Measurements from ENCODE around the gene CCR1.
A peak's percentile ranks its signal among the peaks of the same experiment; 100 is the strongest.

Gene CCR1

DNA sequence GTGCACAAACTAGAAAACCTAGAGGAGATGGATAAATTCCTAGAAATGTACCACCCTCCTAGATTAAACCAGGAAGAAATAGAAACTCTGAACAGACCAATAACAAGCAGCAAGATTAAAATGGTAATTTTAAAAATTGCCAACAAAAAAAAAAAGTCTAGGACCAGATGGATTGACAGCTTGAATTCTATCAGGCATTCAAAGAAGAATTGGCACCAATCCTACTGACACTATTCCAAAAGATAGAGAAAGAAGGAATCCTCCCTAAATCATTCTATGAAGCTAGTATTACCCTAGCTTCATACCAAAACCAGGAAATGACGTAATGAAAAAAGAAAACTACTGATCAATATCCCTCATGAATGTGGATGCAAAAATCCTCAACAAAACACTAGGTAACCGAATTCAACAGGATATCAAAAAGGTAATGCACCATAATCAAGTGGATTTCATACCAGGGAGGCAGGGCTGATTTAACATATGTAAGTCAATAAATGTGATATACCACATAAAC is 10.1 kb upstream of the CCR1 start:
- no peak for DNase-seq
- H3K9me3 Mint-ChIP-seq = peaks cover 26% of the 10 kb centered on the region
- no peak overlapping the region for H3K27ac Mint-ChIP-seq
- TF ChIP-seq, protein P1, sequence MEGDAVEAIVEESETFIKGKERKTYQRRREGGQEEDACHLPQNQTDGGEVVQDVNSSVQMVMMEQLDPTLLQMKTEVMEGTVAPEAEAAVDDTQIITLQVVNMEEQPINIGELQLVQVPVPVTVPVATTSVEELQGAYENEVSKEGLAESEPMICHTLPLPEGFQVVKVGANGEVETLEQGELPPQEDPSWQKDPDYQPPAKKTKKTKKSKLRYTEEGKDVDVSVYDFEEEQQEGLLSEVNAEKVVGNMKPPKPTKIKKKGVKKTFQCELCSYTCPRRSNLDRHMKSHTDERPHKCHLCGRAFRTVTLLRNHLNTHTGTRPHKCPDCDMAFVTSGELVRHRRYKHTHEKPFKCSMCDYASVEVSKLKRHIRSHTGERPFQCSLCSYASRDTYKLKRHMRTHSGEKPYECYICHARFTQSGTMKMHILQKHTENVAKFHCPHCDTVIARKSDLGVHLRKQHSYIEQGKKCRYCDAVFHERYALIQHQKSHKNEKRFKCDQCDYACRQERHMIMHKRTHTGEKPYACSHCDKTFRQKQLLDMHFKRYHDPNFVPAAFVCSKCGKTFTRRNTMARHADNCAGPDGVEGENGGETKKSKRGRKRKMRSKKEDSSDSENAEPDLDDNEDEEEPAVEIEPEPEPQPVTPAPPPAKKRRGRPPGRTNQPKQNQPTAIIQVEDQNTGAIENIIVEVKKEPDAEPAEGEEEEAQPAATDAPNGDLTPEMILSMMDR (IDR thresholded peaks at IDR 0.05) = no peak
- no peaks in the 10 kb centered on the region for H3K4me1 Mint-ChIP-seq
- peaks cover 4% of the 10 kb centered on the region for H3K27me3 Mint-ChIP-seq (ENCODE audit: low read depth, poor library complexity)
- H3K36me3 Mint-ChIP-seq (ENCODE audit: low read depth) = no peaks in the 10 kb centered on the region
- H3K4me3 Mint-ChIP-seq = no peak overlapping the region

DNA sequence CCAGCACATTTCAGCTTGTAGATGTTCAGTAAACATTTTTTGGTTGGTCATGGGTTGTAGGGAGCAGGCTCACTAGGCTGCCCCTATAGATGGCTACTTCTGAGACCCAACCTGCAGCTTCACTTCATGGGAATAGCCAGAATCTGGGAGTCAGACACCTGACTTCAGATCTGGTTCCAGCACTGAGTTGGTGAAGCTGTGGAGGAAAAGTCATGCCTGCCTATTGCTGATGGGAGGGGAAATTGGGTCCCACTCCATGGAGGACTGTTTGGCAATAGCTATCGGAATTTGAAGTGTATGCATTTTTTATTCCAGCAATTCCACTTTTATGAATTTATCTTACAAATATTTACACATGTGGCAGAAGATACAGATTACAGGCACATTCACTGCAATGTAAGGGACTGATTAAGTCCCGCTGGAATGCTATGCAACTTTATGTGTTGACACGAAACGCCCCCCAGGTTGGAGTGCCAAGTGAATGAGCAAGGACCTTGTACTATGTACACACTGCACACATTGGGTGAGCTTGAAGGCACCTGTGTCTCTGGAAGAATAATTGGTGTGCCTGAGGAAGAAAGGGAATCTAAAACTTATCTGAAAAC is 7.8 kb upstream of the CCR1 start:
- Mint-ChIP-seq H3K27ac (no peak overlapping the region), H3K4me3 (no peak overlapping the region), H3K4me1 (no peaks in the 10 kb centered on the region), H3K27me3 (ENCODE audit: low read depth, poor library complexity) (no peaks in the 10 kb centered on the region), H3K36me3 (ENCODE audit: low read depth) (no peaks in the 10 kb centered on the region), H3K9me3 (peaks cover 26% of the 10 kb centered on the region)
- DNase-seq = no peak
- TF ChIP-seq, protein P1 (IDR thresholded peaks at IDR 0.05) = no peak

DNA sequence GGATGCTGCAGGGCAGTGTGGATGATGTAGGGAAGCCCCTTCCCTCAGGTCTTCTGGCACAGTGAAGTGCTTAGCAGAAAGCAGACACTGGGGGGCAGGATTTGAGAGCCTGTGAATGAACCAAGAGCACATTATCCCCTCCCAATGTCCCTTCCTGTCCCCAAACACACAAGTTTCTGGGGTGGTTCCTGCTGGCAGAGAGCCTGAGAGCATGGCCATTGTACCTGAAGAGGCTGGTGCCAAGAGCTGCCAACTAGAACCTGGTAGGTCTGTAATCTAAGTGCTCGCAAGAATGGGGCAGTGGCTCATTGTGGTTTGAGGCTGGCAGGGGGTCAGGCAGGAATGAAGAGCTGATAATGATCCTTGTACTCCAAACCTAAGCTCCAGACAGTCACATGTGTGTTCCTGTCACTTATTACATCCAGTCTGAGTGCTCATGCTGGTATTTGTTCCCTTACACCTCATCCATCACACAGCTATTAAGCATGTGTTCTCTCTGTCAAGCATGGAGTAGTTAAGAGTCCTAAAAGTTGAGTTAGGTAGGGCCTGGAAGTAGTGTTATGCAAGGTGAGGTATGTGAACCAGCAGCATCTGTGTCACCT is 6.7 kb upstream of the CCR1 start:
- Mint-ChIP-seq H3K36me3 (ENCODE audit: low read depth) (no peaks in the 10 kb centered on the region), H3K4me1 (no peaks in the 10 kb centered on the region), H3K9me3 (peaks cover 25% of the 10 kb centered on the region), H3K27ac (no peak overlapping the region), H3K27me3 (ENCODE audit: low read depth, poor library complexity) (no peaks in the 10 kb centered on the region), H3K4me3 (no peak overlapping the region)
- DNase-seq = no peak
- TF ChIP-seq, protein P1 (IDR thresholded peaks at IDR 0.05) = peak; percentile 31

DNA sequence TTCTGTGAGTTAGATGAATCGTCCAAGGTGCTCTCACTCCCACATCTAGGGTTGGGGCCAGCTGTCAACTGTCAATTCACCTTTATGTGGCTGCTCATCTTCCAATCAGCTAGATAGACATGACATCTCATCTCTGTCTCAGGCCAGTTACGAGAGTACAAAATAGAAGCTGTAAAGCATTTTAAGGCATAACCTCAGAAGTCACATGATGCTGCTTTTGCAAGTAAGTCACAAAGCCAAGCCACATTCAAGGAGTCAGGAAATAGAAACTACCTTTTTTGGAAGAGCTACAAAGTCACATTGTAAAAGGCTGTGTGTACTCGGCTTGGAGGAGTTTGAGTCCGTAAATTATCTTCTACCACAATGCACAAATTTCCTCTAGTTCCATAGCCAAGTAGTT is 5.1 kb upstream of the CCR1 start:
- peaks cover 9% of the 10 kb centered on the region for H3K9me3 Mint-ChIP-seq
- no peaks in the 10 kb centered on the region for H3K36me3 Mint-ChIP-seq (ENCODE audit: low read depth)
- DNase-seq = no peak
- H3K4me1 Mint-ChIP-seq = peaks cover 1% of the 10 kb centered on the region
- TF ChIP-seq, protein P1 (IDR thresholded peaks at IDR 0.05) = no peak
- no peaks in the 10 kb centered on the region for H3K27me3 Mint-ChIP-seq (ENCODE audit: low read depth, poor library complexity)
- no peak overlapping the region for H3K27ac Mint-ChIP-seq
- H3K4me3 Mint-ChIP-seq = no peak overlapping the region

DNA sequence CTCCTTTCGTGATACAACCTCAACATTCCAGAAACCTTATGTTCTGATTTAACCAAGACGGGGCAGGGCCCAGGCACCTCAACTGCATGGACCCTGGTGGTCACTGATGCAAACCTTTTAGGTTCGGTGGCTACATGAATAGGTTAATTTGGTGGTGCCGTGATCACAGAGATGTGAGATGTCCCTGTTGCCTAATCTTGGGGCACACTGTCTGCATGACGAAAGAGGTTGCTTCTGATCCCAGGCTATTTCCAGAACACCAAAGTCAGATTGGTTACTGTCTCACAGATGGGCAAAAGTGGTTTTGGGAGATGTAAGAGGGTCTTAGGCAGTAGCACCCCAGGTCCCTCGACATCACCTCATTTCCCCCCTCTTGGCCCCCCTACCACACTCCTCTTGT is 4.0 kb upstream of the CCR1 start:
- Mint-ChIP-seq H3K27ac (no peak overlapping the region), H3K9me3 (no peaks in the 10 kb centered on the region)
- no peak for DNase-seq

More for the DNA sequence above, 4.0 kb upstream of the CCR1 start:
- TF ChIP-seq, protein P1 (IDR thresholded peaks at IDR 0.05) = no peak
- no peak overlapping the region for H3K4me3 Mint-ChIP-seq
- H3K27me3 Mint-ChIP-seq (ENCODE audit: low read depth, poor library complexity) = no peaks in the 10 kb centered on the region
- H3K36me3 Mint-ChIP-seq (ENCODE audit: low read depth) = no peaks in the 10 kb centered on the region
- H3K4me1 Mint-ChIP-seq = peaks cover 4% of the 10 kb centered on the region

All from nephron progenitor cell (in vitro differentiated cells).